DMS79 treated with DMSO at 0.1 percent for 48 hours (cell line): ENCODE data around the gene PACS1.

Experiments used
- DNase-seq: peaks from one replicate; lab custom pipeline; 2025; lab: John Stamatoyannopoulos, UW

PACS1 gene

GRCh38 chr11:66290330-66290621, 220.2 kb downstream of the PACS1 start:
- no peak for DNase-seq

- DNase-seq = no peak
Observed at GRCh38 chr11:66291303-66291705, 221.2 kb downstream of the PACS1 start.

GRCh38 chr11:66291706-66292542, 221.9 kb downstream of the PACS1 start, which contains the start of gene TMEM151A:
TMEM151A (plus strand) TSS chr11:66291894; CDS start chr11:66292014, 120 bp downstream.
- no peak for DNase-seq

GRCh38 chr11:66292543-66293332, 222.7 kb downstream of the PACS1 start:
- DNase-seq = no peak

GRCh38 chr11:66293352-66293751, 223.3 kb downstream of the PACS1 start:
- DNase-seq = no peak

GRCh38 chr11:66293777-66294625, 223.9 kb downstream of the PACS1 start:
- DNase-seq = no peak
